Keratinocyte (primary cell): Measurements from ENCODE around the gene MAGI3. TPM values are rescaled to one million over a fixed set of nuclear protein-coding genes. Genes with fewer than 3 reads are reported as not detected.

Experiments used
- DNase-seq: peaks from one replicate; pipeline ENCODE4 v3.0.0-alpha.2; 2011; ENCODE audit warnings: low read depth, missing footprints, low spot score
- FAIRE-seq: peaks from 2 replicates; lab custom pipeline; 2011; peaks lifted over from hg19 to GRCh38; lab: Jason Lieb, UNC
- H2AFZ ChIP-seq: 2 replicates; pipeline ENCODE4 v1.6.0; 2012; ENCODE audit warnings: low read length, control low read depth, inconsistent platforms; ENCODE audit not compliant: control insufficient read depth
- H3K27ac ChIP-seq: 2 replicates; pipeline ENCODE4 v1.5.1; 2011; ENCODE audit warnings: low read length; ENCODE audit not compliant: control insufficient read depth, insufficient read depth
- H3K27me3 ChIP-seq: 3 replicates; pipeline ENCODE4 v1.6.0; 2011; ENCODE audit warnings: low read length; ENCODE audit not compliant: control insufficient read depth, insufficient read depth; ENCODE audit errors: extremely low read depth
- H3K36me3 ChIP-seq, 2 experiments: 2 replicates in 1 of 2; 3 replicates in 1 of 2; pipeline ENCODE4 v1.5.1; 2011; ENCODE audit warnings: low read length in 2 of 2, mild to moderate bottlenecking in 1 of 2; ENCODE audit not compliant: control insufficient read depth in 2 of 2, insufficient read depth in 2 of 2; ENCODE audit errors: extremely low read depth in 1 of 2
- H3K4me1 ChIP-seq: 3 replicates; pipeline ENCODE4 v1.5.1; 2011; ENCODE audit warnings: low read length; ENCODE audit not compliant: control insufficient read depth, insufficient read depth; ENCODE audit errors: extremely low read depth
- H3K4me2 ChIP-seq: 3 replicates; pipeline ENCODE4 v1.6.0; 2011; ENCODE audit warnings: low read depth, low read length; ENCODE audit not compliant: control insufficient read depth, insufficient read depth; ENCODE audit errors: extremely low read depth
- H3K4me3 ChIP-seq, 3 experiments: fragments of 200-600 bp in 1 of 3; sonication (generic) in 1 of 3; 2 replicates in 2 of 3; 3 replicates in 1 of 3; pipeline ENCODE4 v1.5.1; 2011 to 2016; ENCODE audit warnings: low read length in 3 of 3, mild to moderate bottlenecking in 3 of 3, control low read depth in 2 of 3, inconsistent platforms in 1 of 3, low read depth in 1 of 3, mixed read lengths in 1 of 3, mixed run types in 1 of 3, moderate library complexity in 1 of 3; ENCODE audit not compliant: control insufficient read depth in 2 of 3, insufficient read depth in 2 of 3; ENCODE audit errors: extremely low read depth in 1 of 3
- H3K79me2 ChIP-seq: 2 replicates; pipeline ENCODE4 v1.6.0; 2012; ENCODE audit warnings: low read length; ENCODE audit not compliant: control insufficient read depth, insufficient read depth
- H3K9ac ChIP-seq: 3 replicates; pipeline ENCODE4 v1.6.0; 2011; ENCODE audit warnings: low read length; ENCODE audit not compliant: control insufficient read depth, insufficient read depth; ENCODE audit errors: extremely low read depth
- H3K9me1 ChIP-seq: 3 replicates; pipeline ENCODE4 v1.6.0; 2011; ENCODE audit warnings: low read length; ENCODE audit not compliant: control insufficient read depth, insufficient read depth; ENCODE audit errors: extremely low read depth
- H3K9me3 ChIP-seq: 2 replicates; pipeline ENCODE4 v1.5.1; 2012; ENCODE audit warnings: low read depth, low read length; ENCODE audit not compliant: control insufficient read depth
- H4K20me1 ChIP-seq: 3 replicates; pipeline ENCODE4 v1.6.0; 2011; ENCODE audit warnings: low read length; ENCODE audit not compliant: control insufficient read depth, insufficient read depth; ENCODE audit errors: extremely low read depth
- EZH2 ChIP-seq: IDR thresholded peaks from one replicate; pipeline ENCODE4 v1.6.1; 2012; ENCODE audit warnings: inconsistent platforms, mild to moderate bottlenecking, low read length, moderate library complexity
- dilution Hi-C: fragments of 300-500 bp; cut with MboI; formaldehyde crosslinking; loops from one replicate; pipeline ENCODE4 v1.7.0; 2020; ENCODE audit warnings: low sequenced_read_pairs; ENCODE audit not compliant: extremely low pct_ligation_motif_present
- polyA plus RNA-seq, 5 experiments: library from polyadenylated mRNA; depleted of rRNA in 3 of 5; stranded (reverse) in 3 of 5; stranded (forward) in 1 of 5; unstranded in 1 of 5; fragments of >200 nt; gene quantifications; 1 replicate in 1 of 5; 2 replicates in 3 of 5; 3 replicates in 1 of 5; pipeline versions ENCODE4 v1.2.1 to v1.2.3, GENCODE V29; 2011 to 2012; ENCODE audit warnings: missing spikeins in 2 of 5, low read depth in 1 of 5, low replicate concordance in 1 of 5
- TF ChIP-seq, protein P1 (sequence below), 3 experiments: IDR thresholded peaks in 1 of 3; conservative IDR thresholded peaks in 1 of 3; optimal IDR thresholded peaks in 1 of 3; 2 replicates in 2 of 3; 3 replicates in 1 of 3; pipeline versions ENCODE3 to v1.5.1; 2011; ENCODE audit warnings: low read length in 3 of 3, mild to moderate bottlenecking in 3 of 3, moderate library complexity in 2 of 3, control low read depth in 1 of 3, inconsistent platforms in 1 of 3; ENCODE audit not compliant: insufficient read depth in 2 of 3; ENCODE audit errors: extremely low read depth in 1 of 3

The MAGI3 gene
- polyA plus RNA-seq, 1 donor (not counting 4 experiments of a cell fraction or from before 2014, with no cell fraction given): 3.2 TPM

GRCh38 chr1:113536182-113536780 lies 146.0 kb downstream of the MAGI3 start:
- Histone ChIP-seq H3K27me3 (no peaks in the 10 kb centered on the region), H4K20me1 (no peaks in the 10 kb centered on the region), H3K9ac (no peak overlapping the region), H2AFZ (no peak overlapping the region), H3K9me3 (no peaks in the 10 kb centered on the region), H3K36me3 (no peaks in the 10 kb centered on the region), H3K4me2 (no peak overlapping the region), H3K4me1 (peaks cover 18% of the 10 kb centered on the region), H3K9me1 (no peaks in the 10 kb centered on the region), H3K79me2 (peaks cover 2% of the 10 kb centered on the region), H3K27ac (no peak overlapping the region), H3K4me3 (no peak overlapping the region)
- TF ChIP-seq, protein P1, sequence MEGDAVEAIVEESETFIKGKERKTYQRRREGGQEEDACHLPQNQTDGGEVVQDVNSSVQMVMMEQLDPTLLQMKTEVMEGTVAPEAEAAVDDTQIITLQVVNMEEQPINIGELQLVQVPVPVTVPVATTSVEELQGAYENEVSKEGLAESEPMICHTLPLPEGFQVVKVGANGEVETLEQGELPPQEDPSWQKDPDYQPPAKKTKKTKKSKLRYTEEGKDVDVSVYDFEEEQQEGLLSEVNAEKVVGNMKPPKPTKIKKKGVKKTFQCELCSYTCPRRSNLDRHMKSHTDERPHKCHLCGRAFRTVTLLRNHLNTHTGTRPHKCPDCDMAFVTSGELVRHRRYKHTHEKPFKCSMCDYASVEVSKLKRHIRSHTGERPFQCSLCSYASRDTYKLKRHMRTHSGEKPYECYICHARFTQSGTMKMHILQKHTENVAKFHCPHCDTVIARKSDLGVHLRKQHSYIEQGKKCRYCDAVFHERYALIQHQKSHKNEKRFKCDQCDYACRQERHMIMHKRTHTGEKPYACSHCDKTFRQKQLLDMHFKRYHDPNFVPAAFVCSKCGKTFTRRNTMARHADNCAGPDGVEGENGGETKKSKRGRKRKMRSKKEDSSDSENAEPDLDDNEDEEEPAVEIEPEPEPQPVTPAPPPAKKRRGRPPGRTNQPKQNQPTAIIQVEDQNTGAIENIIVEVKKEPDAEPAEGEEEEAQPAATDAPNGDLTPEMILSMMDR (optimal IDR thresholded peaks at IDR 0.05 in 1 of 3, IDR thresholded peaks at IDR 0.05 in 1 of 3, conservative IDR thresholded peaks at IDR 0.05 in 1 of 3; ENCODE audit: extremely low read depth in 1 of 3, insufficient read depth in 2 of 3, low read length in 3 of 3): no peak
- TF ChIP-seq EZH2: no peak
- DNase-seq: no peak
- FAIRE-seq: no peak
- dilution Hi-C loops: no loop called here

DNA sequence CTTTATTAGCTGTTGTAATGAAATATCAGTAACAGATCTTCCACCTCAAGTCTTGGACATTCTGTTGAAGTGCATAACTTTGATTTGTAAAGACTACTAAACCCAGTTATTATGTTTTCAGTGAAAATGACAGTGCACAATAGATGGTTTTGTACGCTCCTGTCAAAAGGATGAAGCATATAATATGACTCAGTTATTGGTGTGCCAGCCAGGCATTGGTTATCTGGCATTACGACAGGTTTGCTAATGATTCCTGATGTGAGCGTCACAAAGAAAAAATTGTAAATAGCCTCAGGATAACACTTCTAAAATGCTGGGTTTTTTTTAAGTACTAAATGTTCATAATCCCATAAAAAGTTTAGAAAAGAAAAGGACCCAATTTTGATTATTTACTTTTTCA lies 147.9 kb downstream of the MAGI3 start:
- Histone ChIP-seq H3K9ac (no peak overlapping the region), H3K4me1 (peaks cover 35% of the 10 kb centered on the region), H3K79me2 (peaks cover 2% of the 10 kb centered on the region), H4K20me1 (no peaks in the 10 kb centered on the region), H2AFZ (no peak overlapping the region), H3K4me2 (peak overlapping the region; percentile 49), H3K27ac (peak overlapping the region; percentile 25), H3K9me3 (no peaks in the 10 kb centered on the region), H3K4me3 (no peak overlapping the region), H3K9me1 (no peaks in the 10 kb centered on the region), H3K27me3 (no peaks in the 10 kb centered on the region), H3K36me3 (no peaks in the 10 kb centered on the region)
- dilution Hi-C loops: no loop called here
- DNase-seq (peak; percentile 28), FAIRE-seq (peak; percentile 52)
- TF ChIP-seq, protein P1 (optimal IDR thresholded peaks at IDR 0.05 in 1 of 3, IDR thresholded peaks at IDR 0.05 in 1 of 3, conservative IDR thresholded peaks at IDR 0.05 in 1 of 3; ENCODE audit: extremely low read depth in 1 of 3, insufficient read depth in 2 of 3, low read length in 3 of 3): no peak
- no peak for TF ChIP-seq EZH2
